Measurements from ENCODE around the gene FAM110A.
"Not testable (repeated sequence)": the region's sequence is repeated elsewhere in the genome, so short reads cannot be mapped to it uniquely, and the experiment has no call there.

FAM110A gene

DNA sequence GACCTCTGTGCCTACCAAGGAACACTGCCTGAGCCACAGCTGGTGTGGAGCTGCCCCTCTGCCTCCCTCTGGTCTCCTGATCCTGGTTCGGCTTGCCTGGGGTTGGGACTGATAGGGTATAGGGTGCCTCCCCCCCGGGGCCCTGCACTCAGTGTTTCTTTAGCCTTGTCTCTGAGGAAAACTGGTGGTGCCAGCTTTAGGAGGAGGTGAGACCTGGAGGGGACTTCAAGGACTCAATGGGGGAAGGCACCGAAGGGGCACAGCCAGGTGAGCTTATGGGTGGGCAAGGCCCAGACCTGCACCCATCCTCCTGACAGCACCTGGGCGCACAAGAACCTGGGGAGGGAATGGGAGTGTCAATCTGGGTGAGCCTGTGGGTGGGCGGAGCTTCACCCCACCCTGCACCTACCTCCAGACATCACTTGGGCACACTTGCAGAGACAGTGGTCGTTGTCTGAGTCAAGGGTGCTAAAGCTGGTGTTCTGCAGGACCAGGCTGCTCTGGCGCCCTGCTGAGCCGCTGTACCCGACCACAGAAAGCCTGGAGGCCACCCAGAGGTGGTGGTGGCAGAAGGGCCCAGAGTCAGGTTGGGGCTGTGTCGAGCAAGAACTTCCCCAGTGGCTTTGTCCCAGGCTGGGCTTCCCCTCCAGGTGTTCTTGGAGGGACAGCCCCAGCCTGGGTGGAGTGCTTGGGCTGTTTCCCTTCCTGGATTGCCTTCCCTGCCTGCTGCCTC, 40.5 kb downstream of the FAM110A start:
- DNase-seq (ENCODE audit: low read depth), result no peak

DNA sequence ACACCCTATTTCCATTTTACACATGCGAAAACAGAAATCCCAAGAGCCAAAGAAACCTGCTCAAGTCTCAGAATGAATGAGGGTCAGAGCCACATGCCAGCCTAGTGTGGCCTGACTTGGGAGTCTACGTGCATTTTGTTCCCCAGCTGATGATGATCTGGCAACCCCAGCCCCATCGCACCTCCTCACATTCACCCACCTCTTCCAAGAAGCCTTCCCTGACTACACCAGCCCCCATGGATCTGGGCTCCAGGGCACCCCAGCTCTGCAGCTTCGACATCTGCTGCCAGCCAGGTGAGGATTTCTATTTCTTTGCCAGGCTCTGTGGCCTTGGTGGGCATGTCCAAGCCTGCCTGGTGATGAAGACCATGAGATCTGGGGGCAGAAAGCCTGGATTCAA, 41.6 kb downstream of the FAM110A start:
- no peak for DNase-seq (ENCODE audit: low read depth)

DNA sequence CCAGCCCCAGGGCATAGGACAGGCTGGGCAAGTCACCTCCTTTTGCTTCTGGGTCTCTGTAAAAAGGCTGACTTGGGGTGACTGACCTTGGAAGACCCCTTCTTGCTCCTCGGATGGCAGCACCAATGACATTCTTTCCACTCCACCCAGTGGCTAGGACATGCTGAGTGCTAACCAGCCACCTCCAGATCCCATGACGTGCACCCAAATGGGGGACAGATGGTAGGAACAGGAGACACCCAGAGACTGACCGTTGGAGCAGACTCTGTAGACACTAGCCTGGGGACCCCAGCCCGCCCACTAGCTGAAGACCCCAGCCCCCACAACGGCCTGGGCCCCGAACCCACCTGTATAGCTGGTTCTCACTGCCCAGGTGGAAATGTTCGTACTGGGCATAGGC, 44.3 kb downstream of the FAM110A start:
- DNase-seq (ENCODE audit: low read depth), result no peak

DNA sequence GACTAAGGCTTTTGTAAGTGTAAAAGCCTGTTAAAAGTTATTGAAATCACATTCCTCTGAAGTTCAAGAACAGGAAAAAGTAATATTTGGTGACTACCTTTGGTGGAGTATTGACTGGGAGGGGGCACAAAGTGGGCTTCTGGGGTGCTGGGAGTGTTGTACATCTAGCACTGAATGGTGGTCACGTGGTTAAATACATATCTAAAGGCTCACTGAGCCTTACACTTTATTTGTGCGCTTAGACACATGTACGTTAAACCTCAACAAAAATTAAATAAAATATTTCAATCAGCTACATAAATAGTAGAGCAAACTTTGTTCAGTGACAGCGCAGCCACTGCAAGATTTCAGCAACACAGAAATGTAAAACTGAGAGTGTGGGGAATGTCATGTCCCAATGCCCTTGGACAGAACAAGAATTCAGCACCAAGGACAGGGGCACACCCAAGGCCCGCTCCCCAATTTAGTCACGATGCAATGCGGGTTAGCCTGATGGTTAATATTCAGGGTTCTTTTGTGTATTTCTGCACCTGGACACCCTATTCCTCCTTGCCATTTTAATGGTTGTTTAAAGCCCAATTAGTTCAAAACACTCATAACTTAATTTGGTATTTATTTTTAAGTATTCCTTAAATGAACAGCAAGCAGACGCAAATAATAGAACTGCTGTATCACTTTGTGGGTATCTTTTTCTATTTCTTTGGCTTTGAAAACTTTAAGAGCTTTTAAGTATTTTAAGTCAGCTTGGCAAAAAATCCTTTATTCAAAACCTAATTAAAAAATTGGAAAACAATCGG, 45.2 kb downstream of the FAM110A start:
- DNase-seq (ENCODE audit: low read depth), result no peak

DNA sequence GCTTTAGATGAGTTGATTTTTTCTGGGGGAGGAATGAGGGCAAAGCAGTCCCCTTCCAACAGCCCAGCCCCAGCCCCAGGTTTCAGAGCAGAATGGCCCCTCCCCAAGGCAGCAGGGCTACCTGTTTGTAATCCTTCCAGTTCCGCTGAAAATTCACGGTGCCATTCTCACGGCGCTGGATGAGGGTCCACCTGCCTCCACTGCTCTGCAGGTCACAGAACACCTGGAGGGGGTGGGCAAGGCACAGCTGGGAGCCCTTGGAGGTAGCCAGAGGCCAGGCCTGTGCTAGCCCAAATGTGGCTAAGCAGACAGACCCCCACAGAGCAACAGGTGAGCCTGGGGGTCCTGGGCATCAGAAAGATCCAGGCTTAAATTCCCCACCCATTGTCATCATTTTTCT, 46.1 kb downstream of the FAM110A start:
- DNase-seq (ENCODE audit: low read depth), result no peak

DNA sequence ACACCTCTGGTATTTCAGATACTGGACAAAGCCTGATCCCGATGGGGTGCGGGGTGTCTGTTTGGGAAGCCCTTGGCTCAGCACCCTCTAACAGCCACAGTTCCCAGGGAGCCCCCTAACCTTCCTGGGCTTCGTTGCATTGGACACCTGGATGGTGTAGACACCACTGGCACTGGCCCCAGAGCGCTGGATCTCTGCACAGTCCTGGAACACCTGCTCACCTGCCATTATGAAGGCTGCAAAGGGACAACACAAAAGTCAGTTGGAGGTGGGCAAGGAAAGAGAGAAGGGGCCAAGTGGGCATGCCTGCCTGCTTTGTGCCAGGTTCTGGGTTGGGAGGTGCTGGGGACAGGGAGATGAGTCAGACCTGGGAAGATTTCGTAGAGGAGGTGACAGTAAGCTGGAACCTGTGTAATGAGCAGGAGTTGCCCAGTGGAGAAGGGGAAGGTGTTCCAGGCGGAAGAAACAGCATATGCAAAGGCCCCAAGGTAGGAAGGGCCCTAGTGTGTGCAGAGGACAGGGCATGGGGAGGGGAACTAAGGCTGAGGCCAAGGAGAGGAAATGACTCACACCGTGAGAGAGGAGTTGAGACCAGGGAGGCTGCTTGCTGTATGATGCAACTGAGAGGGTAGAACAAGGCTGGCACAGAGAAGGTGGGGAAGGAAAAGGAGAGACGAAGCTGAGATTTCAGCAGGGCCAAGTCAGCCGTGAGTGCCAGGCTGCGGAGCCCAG, 47.7 kb downstream of the FAM110A start:
- no peak for DNase-seq (ENCODE audit: low read depth)

DNA sequence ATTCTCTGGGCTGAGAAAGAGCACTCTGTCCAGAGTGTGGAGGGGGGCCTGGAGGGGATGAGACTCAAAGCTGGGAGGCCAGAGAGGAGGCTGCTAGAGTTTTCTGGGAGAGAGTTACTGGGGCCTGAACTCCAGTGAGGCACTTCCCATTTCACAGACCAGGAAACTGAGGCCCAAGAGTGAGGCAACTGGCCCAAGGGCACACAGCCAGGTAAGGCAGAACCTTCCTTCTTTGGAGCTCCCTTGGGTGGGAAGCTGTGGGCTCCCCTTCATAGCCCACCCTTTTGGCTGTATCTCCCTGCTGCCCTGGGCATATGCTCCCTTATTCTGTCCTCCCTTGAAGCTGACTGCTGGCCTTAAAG, 48.2 kb downstream of the FAM110A start:
- no peak for DNase-seq (ENCODE audit: low read depth)

DNA sequence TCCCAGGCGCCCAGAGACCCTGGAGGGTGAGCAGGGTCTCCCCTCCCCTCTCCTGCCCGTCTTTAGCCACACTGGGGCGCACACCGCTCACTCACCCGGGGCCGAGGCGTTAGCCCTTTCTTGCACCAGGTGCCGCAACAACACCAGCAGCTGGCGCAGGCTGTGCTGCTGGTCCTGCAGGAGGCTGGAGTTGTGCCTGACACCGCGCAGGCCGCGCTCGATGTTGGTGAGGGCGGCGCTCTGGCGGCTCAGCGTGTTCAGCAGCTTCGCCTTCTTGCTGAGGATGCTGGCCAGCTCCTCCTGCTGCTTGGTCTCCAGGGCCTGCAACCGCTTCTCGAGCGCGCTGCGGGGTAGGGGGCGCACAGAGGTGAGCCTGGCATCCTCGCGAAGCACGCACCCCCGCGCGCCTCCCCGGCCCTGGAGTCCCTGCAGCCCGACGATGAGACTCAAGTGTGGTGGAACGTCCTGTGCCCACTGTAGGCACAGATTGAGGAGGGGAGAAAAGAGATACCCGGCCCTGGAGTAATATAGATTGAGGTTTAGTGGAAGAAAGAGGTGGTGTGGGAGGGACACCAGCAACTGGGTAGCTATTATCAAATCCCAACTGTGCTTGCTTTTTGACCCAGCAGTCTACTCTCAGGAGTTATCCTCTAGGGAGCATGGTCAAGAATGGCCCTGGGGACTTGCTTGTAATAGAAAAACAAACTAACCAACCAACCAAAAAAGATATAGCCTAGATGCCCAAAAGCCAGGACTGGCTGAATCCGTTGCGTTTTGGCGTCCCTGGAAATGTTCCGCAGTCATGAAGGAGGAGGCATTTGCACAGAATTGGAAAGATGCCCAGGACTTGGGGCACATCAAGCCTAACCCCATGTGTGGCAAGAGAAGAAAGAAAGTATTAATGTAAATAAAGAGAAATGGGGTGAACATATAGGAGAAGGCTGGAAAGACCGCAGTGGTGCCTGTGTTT, 51.8 kb downstream of the FAM110A start:
- DNase-seq (ENCODE audit: low read depth), result no peak

DNA sequence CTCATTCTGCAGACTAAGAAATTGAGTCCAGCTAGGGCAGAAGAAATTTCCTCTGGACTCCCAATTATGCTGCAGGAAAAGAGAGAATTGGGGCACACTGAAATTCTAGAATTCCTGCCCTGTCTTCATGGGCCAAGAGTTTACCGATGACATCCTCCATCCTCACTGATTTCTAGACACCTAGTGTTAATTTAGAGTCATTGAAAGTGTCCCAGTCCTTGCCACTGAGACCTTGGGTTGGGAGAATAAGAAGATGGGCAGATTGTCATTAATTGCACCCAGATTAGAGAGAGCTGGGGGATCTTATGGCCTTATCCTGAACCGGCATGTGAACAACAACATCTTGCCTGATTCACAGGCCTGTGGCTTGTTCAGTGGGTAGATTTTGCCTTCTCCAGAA, 53.6 kb downstream of the FAM110A start:
- no peak for DNase-seq (ENCODE audit: low read depth)

DNA sequence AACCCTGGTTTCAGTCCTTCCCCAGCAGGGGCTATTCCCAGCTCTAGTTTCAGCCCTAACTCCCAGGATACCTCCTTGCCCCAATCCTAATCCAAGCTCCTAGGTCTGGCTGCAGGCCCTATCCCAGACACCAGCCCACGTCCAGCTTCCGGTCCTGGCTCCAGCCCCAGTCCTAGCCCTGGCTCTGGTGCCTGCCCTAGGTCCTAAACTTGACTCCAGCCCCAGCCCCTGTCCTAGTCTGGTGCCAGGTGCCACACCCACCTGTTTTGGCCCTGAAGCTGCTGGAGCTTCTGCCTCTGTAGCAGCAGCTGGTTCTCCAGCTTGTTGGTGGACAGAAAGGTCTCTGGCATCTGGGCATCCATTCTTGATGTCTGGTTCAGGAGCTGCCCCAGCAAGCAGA, 54.5 kb downstream of the FAM110A start:
- no peak for DNase-seq (ENCODE audit: low read depth)

DNA sequence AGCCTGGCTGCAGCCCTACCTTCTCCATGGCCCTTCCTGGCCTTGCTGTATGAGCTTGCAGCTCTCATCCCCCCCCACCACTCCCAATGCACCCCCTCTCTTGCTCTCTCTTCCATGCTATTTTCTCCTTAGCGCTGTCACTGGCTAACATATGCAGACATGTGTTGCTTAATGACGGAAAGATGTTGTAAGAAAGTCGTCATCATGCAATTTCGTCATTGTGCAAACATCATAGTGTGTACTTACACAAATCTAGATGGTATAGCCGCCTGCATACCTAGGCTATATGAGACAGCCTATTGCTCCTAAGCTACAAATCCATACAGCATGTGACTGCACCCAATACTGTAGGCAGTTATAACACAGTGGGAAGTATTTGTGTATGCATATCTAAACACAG, 55.6 kb downstream of the FAM110A start:
- no peak for DNase-seq (ENCODE audit: low read depth)

DNA sequence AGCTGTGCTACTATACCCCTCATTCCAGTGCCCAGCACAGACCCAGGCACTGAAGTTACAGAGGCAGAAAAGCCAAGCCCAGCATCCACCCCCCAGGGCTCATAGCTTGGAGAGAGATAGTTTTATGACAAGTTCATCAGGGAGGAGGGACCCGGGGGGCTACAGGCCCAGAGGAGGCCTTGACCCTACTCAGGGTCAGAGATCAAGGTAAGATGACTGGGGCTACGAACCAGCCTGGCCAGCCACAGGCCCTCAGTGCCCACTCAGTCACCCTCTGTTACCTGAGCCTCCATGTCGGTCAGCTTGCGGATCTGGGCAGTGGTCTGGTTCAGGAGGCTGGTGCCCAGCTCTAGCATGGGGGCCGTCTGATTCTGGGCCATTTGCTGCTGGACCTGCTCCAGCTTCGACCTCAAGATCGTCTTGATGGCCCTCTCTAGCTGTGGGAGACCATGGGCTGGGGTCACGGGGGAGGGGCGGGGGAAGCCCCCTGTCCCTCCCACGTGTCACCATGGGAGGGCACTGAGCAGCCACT, 56.5 kb downstream of the FAM110A start:
- no peak for DNase-seq (ENCODE audit: low read depth)

DNA sequence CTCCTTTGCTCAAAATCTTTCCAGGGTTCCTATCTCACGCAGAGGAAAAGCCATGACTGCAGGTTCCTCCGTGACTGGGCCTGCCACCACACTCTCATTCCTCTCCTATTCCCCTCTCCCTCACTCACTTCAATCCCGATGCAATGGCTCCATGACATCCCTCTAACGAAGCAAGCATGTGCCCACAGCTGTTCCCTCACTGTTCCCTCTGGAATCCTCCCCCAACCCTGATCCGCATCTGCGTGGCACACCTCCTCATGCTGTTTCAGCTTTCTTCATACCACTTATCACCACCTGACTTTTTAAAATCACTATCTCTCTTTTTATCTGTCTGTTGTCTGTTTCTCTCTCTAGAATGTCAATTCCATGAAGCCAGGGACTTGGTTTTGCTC, 57.1 kb downstream of the FAM110A start:
- no peak for DNase-seq (ENCODE audit: low read depth)

DNA sequence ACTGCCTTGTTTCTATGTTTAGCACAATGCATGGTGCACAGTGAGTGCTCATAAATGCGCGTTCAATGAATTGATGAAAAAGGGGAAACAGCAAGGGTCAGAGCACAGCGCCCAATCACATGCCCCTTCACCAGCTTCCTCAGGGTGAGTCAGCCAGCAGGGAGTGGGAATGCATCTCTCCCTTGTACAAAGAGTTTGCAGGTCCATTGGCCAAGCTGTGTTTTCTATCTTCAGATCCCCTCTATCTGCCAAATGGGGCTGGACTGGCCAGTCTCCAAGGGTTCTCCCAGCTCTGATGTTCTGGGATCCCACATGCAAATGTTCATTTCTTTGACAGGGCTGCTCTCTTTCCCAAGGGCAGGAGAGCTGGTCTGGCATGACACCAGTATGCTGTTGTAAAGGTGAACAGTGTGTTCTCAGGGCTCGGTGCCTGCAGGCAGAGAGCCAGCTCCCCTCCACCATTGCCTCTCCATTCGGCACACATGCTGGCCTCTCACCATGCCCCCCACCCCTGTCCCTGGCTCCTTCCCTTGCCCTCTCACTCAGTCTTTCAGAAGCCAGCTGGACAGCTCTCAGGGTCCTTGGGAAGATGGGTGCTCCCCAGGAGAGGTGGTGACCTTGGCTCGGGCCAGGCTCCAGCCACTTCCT, 57.7 kb downstream of the FAM110A start:
- no peak for DNase-seq (ENCODE audit: low read depth)

DNA sequence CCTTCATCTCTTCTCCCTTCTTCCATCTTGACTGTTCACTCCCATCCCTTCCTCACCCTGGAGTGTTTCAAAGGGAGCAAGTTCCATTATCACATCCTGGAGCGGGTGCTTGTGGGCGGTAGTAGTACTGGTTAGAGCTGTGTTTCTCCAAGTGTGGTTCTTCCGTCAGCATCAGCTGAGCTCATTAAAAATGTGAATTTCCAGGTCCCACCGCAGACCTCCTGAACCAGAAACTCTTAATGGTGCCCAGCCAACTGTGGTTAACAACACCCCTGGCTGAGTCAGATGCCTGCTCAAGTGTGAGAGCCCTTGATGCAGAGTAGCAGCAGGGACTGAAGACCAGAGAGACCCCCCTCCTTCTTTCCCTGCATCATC, 58.2 kb downstream of the FAM110A start:
- DNase-seq (ENCODE audit: low read depth), result no peak

DNA sequence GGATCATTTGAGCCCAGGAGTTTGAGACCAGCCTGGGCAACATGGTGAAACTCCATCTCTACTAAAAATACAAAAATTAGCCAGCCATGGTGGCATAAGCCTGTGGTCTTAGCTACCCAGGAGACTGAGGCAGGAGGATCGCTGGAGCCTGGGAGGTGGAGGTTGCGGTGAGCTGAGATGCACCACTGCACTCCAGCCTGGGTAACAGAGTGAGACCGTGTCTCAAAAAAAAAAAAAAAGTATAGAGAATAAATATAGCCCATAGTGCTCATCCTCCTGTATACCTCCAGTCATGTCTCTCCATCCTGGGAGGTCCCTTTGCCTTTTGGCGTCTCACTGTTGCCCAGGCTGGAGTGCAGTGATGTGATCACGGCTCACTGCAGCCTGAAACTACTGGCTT, 58.9 kb downstream of the FAM110A start:
- DNase-seq (ENCODE audit: low read depth), result not testable (repeated sequence)

Measured in CMK (cell line).